GM18873 (cell line): ENCODE results near the gene AVL9.
"Not testable (repeated sequence)": the region's sequence is repeated elsewhere in the genome, so short reads cannot be mapped to it uniquely, and the experiment has no call there.

ENCODE experiments used
- ATAC-seq: cut with Tn5 transposase; IDR thresholded peaks from one replicate; pipeline ENCODE4 v1.9.1; 2021; ENCODE audit warnings: mild to moderate bottlenecking, moderate library complexity, moderate number of reproducible peaks; ENCODE audit not compliant: unreplicated experiment, low FRiP score

Gene AVL9

GRCh38 chr7:32495298-32496051, at the start of gene AVL9:
Gene AVL9 (plus strand): TSS chr7:32495489. CDS start chr7:32495710, 221 bp downstream.
- ATAC-seq = peak; percentile 79

- no peak for ATAC-seq
Measured at GRCh38 chr7:32447218-32447617, 48.1 kb upstream of the AVL9 start.

- ATAC-seq = no peak
Measured at GRCh38 chr7:32453341-32454011, 41.8 kb upstream of the AVL9 start.

- no peak for ATAC-seq
Measured at GRCh38 chr7:32458025-32458424, 37.3 kb upstream of the AVL9 start.

- ATAC-seq = no peak
Measured at GRCh38 chr7:32459788-32460187, 35.5 kb upstream of the AVL9 start.

- ATAC-seq = no peak
Measured at GRCh38 chr7:32461484-32461883, 33.8 kb upstream of the AVL9 start.

GRCh38 chr7:32462451-32462850, 32.8 kb upstream of the AVL9 start:
- ATAC-seq = no peak

- ATAC-seq = no peak
Measured at GRCh38 chr7:32462977-32463376, 32.3 kb upstream of the AVL9 start.

- not testable (repeated sequence) for ATAC-seq
Measured at GRCh38 chr7:32464641-32465416, 30.5 kb upstream of the AVL9 start.

GRCh38 chr7:32470004-32470403, 25.3 kb upstream of the AVL9 start:
- not testable (repeated sequence) for ATAC-seq

GRCh38 chr7:32470871-32471270, 24.4 kb upstream of the AVL9 start:
- no peak for ATAC-seq

- no peak for ATAC-seq
Measured at GRCh38 chr7:32472015-32472414, 23.3 kb upstream of the AVL9 start.

- no peak for ATAC-seq
Measured at GRCh38 chr7:32474008-32474407, 21.3 kb upstream of the AVL9 start.

GRCh38 chr7:32476816-32477648, 18.3 kb upstream of the AVL9 start:
- no peak for ATAC-seq

- no peak for ATAC-seq
Measured at GRCh38 chr7:32477649-32477980, 17.7 kb upstream of the AVL9 start.

- ATAC-seq = no peak
Measured at GRCh38 chr7:32479574-32480200, 15.6 kb upstream of the AVL9 start.

- no peak for ATAC-seq
Measured at GRCh38 chr7:32481176-32481575, 14.1 kb upstream of the AVL9 start.

- ATAC-seq = no peak
Measured at GRCh38 chr7:32481921-32482320, 13.4 kb upstream of the AVL9 start.

GRCh38 chr7:32489788-32490126, 5.5 kb upstream of the AVL9 start:
- ATAC-seq = peak; percentile 9

GRCh38 chr7:32490127-32490796, 5.0 kb upstream of the AVL9 start, which contains the start of gene LSM5:
Gene LSM5 (minus strand): TSS chr7:32490380. CDS start chr7:32490365, 15 bp downstream.
- ATAC-seq = peak; percentile 92
